ENCODE data around the gene CIT. TPM values are rescaled to one million over a fixed set of nuclear protein-coding genes. Genes with fewer than 3 reads are reported as not detected.

CIT gene
- total RNA-seq, 2 experiments from 2014 or later, result 82.9 to 124 TPM

- H3K4me1 Mint-ChIP-seq, result no peaks in the 10 kb centered on the region
- CTCF ChIA-PET, result no interaction called here
- no peak overlapping the region for H3K27ac Mint-ChIP-seq
- DNase-seq (no peak), ATAC-seq (no peak)
- no peaks in the 10 kb centered on the region for H3K27me3 Mint-ChIP-seq
- H3K36me3 Mint-ChIP-seq, result peaks cover 15% of the 10 kb centered on the region
- H3K9me3 Mint-ChIP-seq (ENCODE audit: low read depth), result no peaks in the 10 kb centered on the region
- no peak overlapping the region for H3K4me3 Mint-ChIP-seq
Measured at GRCh38 chr12:119691202-119691810, 185.8 kb downstream of the CIT start.

GRCh38 chr12:119689935-119690500, 187.1 kb downstream of the CIT start:
- H3K4me1 Mint-ChIP-seq, result no peaks in the 10 kb centered on the region
- no peaks in the 10 kb centered on the region for H3K9me3 Mint-ChIP-seq (ENCODE audit: low read depth)
- H3K27ac Mint-ChIP-seq, result no peak overlapping the region
- no peaks in the 10 kb centered on the region for H3K27me3 Mint-ChIP-seq
- H3K4me3 Mint-ChIP-seq, result no peak overlapping the region
- no peak for ATAC-seq
- no peak for DNase-seq
- CTCF ChIA-PET, result no interaction called here
- peaks cover 24% of the 10 kb centered on the region for H3K36me3 Mint-ChIP-seq

- Mint-ChIP-seq H3K27ac (no peak overlapping the region), H3K4me1 (peaks cover 2% of the 10 kb centered on the region), H3K4me3 (no peak overlapping the region), H3K27me3 (no peaks in the 10 kb centered on the region), H3K36me3 (peaks cover 24% of the 10 kb centered on the region), H3K9me3 (ENCODE audit: low read depth) (no peaks in the 10 kb centered on the region)
- ATAC-seq, result no peak
- CTCF ChIA-PET, result no interaction called here
- DNase-seq, result no peak
Measured at GRCh38 chr12:119687879-119688278, 189.2 kb downstream of the CIT start.

- Mint-ChIP-seq H3K4me1 (peaks cover 7% of the 10 kb centered on the region), H3K4me3 (no peak overlapping the region), H3K27ac (no peak overlapping the region), H3K27me3 (no peaks in the 10 kb centered on the region), H3K9me3 (ENCODE audit: low read depth) (no peaks in the 10 kb centered on the region), H3K36me3 (peaks cover 24% of the 10 kb centered on the region)
- DNase-seq, result no peak
- no peak for ATAC-seq
- CTCF ChIA-PET, result no interaction called here
Measured at GRCh38 chr12:119687406-119687805, 189.7 kb downstream of the CIT start.

GRCh38 chr12:119686776-119687175, 190.3 kb downstream of the CIT start:
- Mint-ChIP-seq H3K27ac (no peak overlapping the region), H3K9me3 (ENCODE audit: low read depth) (no peaks in the 10 kb centered on the region), H3K4me3 (no peak overlapping the region), H3K4me1 (peaks cover 13% of the 10 kb centered on the region), H3K27me3 (no peaks in the 10 kb centered on the region), H3K36me3 (peaks cover 24% of the 10 kb centered on the region)
- ATAC-seq (no peak), DNase-seq (no peak)
- CTCF ChIA-PET, result no interaction called here

- no peaks in the 10 kb centered on the region for H3K9me3 Mint-ChIP-seq (ENCODE audit: low read depth)
- CTCF ChIA-PET, result no interaction called here
- H3K4me3 Mint-ChIP-seq, result no peak overlapping the region
- H3K36me3 Mint-ChIP-seq, result peaks cover 25% of the 10 kb centered on the region
- no peak for DNase-seq
- ATAC-seq, result no peak
- H3K27ac Mint-ChIP-seq, result no peak overlapping the region
- no peaks in the 10 kb centered on the region for H3K27me3 Mint-ChIP-seq
- peaks cover 14% of the 10 kb centered on the region for H3K4me1 Mint-ChIP-seq
Measured at GRCh38 chr12:119686355-119686754, 190.8 kb downstream of the CIT start.

GRCh38 chr12:119685375-119685774, 191.7 kb downstream of the CIT start:
- H3K27ac Mint-ChIP-seq, result no peak overlapping the region
- no peak for ATAC-seq
- peaks cover 26% of the 10 kb centered on the region for H3K36me3 Mint-ChIP-seq
- H3K4me3 Mint-ChIP-seq, result no peak overlapping the region
- H3K4me1 Mint-ChIP-seq, result peaks cover 14% of the 10 kb centered on the region
- H3K9me3 Mint-ChIP-seq (ENCODE audit: low read depth), result no peaks in the 10 kb centered on the region
- H3K27me3 Mint-ChIP-seq, result no peaks in the 10 kb centered on the region
- DNase-seq, result no peak
- CTCF ChIA-PET, result no interaction called here

GRCh38 chr12:119684711-119685369, 192.3 kb downstream of the CIT start:
- CTCF ChIA-PET, result no interaction called here
- DNase-seq, result no peak
- Mint-ChIP-seq H3K36me3 (peaks cover 31% of the 10 kb centered on the region), H3K9me3 (ENCODE audit: low read depth) (no peaks in the 10 kb centered on the region), H3K4me1 (peaks cover 14% of the 10 kb centered on the region), H3K4me3 (no peak overlapping the region), H3K27me3 (no peaks in the 10 kb centered on the region), H3K27ac (no peak overlapping the region)
- no peak for ATAC-seq

- Mint-ChIP-seq H3K9me3 (ENCODE audit: low read depth) (no peaks in the 10 kb centered on the region), H3K27me3 (no peaks in the 10 kb centered on the region), H3K4me3 (no peak overlapping the region), H3K36me3 (peaks cover 37% of the 10 kb centered on the region), H3K4me1 (peaks cover 16% of the 10 kb centered on the region), H3K27ac (no peak overlapping the region)
- no peak for ATAC-seq
- CTCF ChIA-PET, result interaction anchor here (1.7 kb wide), 1 partner anchor 16 kb away, joined by 4 read pairs; the partner anchor contains the start of gene PRKAB1
- no peak for DNase-seq
Measured at GRCh38 chr12:119683816-119684215, 193.3 kb downstream of the CIT start.

- H3K4me3 Mint-ChIP-seq, result no peak overlapping the region
- H3K27me3 Mint-ChIP-seq, result no peaks in the 10 kb centered on the region
- H3K27ac Mint-ChIP-seq, result no peak overlapping the region
- H3K36me3 Mint-ChIP-seq, result peaks cover 41% of the 10 kb centered on the region
- CTCF ChIA-PET, result interaction anchor here (0.9 to 1.7 kb wide), 3 partner anchors 10 to 16 kb away, joined by 3 to 4 read pairs (median 3); partner anchors contain the start of gene PRKAB1
- H3K9me3 Mint-ChIP-seq (ENCODE audit: low read depth), result no peaks in the 10 kb centered on the region
- H3K4me1 Mint-ChIP-seq, result peaks cover 16% of the 10 kb centered on the region
- ATAC-seq, result no peak
- no peak for DNase-seq
Measured at GRCh38 chr12:119683413-119683812, 193.7 kb downstream of the CIT start.

GRCh38 chr12:119682639-119683252, 194.4 kb downstream of the CIT start:
- Mint-ChIP-seq H3K4me1 (peaks cover 18% of the 10 kb centered on the region), H3K27me3 (no peaks in the 10 kb centered on the region), H3K36me3 (peaks cover 44% of the 10 kb centered on the region), H3K4me3 (no peak overlapping the region), H3K27ac (peak overlapping the region; percentile 78), H3K9me3 (ENCODE audit: low read depth) (no peaks in the 10 kb centered on the region)
- peak; percentile 47 for ATAC-seq
- CTCF ChIA-PET, result interaction anchor here (0.8 to 1.7 kb wide), 4 partner anchors 9 to 15 kb away, joined by 3 to 4 read pairs (median 4); partner anchors contain the start of gene PRKAB1
- DNase-seq, result no peak

GRCh38 chr12:119681728-119682638, 195.1 kb downstream of the CIT start:
- H3K4me1 Mint-ChIP-seq, result peaks cover 18% of the 10 kb centered on the region
- DNase-seq, result no peak
- peaks cover 42% of the 10 kb centered on the region for H3K36me3 Mint-ChIP-seq
- peak overlapping the region; percentile 78 for H3K27ac Mint-ChIP-seq
- H3K4me3 Mint-ChIP-seq, result no peak overlapping the region
- H3K9me3 Mint-ChIP-seq (ENCODE audit: low read depth), result no peaks in the 10 kb centered on the region
- CTCF ChIA-PET, result interaction anchor here (0.8 to 1.2 kb wide), 4 partner anchors 9 to 14 kb away, joined by 3 to 4 read pairs (median 4); partner anchors contain the start of gene PRKAB1
- ATAC-seq, result no peak
- no peaks in the 10 kb centered on the region for H3K27me3 Mint-ChIP-seq

GRCh38 chr12:119681111-119681510, 196.0 kb downstream of the CIT start:
- ATAC-seq, result no peak
- Mint-ChIP-seq H3K36me3 (peaks cover 46% of the 10 kb centered on the region), H3K27me3 (no peaks in the 10 kb centered on the region), H3K27ac (no peak overlapping the region), H3K4me3 (no peak overlapping the region), H3K4me1 (peaks cover 18% of the 10 kb centered on the region), H3K9me3 (ENCODE audit: low read depth) (no peaks in the 10 kb centered on the region)
- CTCF ChIA-PET, result interaction anchor here (1.1 kb wide), 1 partner anchor 13 kb away, joined by 4 read pairs; the partner anchor contains the start of gene PRKAB1
- no peak for DNase-seq
